WI38 (cell line): ENCODE measurements around the gene PSMA6.
"Not testable (repeated sequence)": the region's sequence is repeated elsewhere in the genome, so short reads cannot be mapped to it uniquely, and the experiment has no call there.

Experiments used
- H3K4me3 ChIP-seq: 2 replicates; pipeline ENCODE4 v1.5.1; 2011; ENCODE audit warnings: low read depth, mild to moderate bottlenecking, control low read depth, low read length
- TF ChIP-seq, protein P1 (sequence below): IDR thresholded peaks from 2 replicates; pipeline ENCODE4 v1.5.1; 2012; ENCODE audit warnings: low read depth, mild to moderate bottlenecking, control low read depth, low read length

The PSMA6 gene

DNA sequence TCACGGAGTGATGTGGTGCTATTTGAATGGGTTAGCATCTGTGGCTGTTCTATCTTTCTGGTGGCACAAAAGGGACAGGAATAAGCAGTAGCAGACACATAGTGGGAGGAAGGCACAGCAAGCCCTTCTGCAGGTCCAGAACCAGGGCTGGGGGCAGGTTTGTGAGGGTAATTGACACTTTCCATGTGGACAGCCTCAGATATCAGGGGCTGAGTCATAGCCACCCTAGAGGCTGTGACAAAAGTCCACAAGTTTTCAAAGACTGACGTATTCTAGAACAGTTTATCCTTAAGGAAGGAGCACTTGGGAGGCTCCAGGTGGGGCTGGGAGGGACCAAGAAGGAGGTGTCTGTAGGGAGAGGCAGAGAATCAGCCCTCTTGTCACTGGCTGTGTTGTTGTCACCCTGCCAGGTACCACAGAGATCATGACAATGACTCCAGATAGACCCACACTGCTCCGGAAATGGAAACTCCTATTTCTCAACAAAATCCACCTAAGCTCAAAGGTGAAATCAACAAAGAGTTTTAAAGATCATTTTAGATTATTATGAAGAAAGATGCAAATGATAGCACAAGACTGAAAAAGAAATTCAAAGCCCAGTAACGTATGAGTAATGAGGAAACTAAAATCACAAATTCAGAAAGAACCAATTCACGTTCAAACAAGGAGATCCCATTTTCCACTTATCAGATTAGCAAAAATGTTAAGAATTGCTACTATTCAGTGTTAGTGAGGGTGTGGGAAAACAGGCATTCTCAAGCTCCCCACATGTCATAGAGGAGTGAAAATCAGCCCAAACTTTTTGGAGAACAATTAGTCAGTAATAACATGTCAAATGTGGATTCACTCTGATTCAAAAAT, 64.0 kb downstream of the PSMA6 start:
- no peak overlapping the region for H3K4me3 ChIP-seq
- TF ChIP-seq, protein P1, sequence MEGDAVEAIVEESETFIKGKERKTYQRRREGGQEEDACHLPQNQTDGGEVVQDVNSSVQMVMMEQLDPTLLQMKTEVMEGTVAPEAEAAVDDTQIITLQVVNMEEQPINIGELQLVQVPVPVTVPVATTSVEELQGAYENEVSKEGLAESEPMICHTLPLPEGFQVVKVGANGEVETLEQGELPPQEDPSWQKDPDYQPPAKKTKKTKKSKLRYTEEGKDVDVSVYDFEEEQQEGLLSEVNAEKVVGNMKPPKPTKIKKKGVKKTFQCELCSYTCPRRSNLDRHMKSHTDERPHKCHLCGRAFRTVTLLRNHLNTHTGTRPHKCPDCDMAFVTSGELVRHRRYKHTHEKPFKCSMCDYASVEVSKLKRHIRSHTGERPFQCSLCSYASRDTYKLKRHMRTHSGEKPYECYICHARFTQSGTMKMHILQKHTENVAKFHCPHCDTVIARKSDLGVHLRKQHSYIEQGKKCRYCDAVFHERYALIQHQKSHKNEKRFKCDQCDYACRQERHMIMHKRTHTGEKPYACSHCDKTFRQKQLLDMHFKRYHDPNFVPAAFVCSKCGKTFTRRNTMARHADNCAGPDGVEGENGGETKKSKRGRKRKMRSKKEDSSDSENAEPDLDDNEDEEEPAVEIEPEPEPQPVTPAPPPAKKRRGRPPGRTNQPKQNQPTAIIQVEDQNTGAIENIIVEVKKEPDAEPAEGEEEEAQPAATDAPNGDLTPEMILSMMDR: no peak

DNA sequence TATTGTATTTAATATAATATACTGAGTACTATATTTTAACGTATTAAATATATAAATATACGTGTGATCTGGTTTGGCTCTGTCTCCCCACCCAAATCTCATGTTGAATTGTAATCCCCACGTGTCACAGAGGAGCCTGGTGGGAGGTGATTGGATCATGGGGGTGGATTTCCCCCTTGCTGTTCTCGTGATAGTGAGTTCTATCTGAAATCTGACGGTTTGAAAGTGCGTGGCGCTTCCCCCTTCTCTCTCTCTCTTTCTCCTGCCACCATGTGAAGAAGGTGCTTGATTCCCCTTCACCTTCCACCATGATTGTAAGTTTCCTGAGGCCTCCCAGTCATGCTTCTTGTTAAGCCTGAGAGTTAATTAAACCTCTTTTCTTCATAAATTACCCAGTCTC, 67.5 kb downstream of the PSMA6 start:
- H3K4me3 ChIP-seq: not testable (repeated sequence)

DNA sequence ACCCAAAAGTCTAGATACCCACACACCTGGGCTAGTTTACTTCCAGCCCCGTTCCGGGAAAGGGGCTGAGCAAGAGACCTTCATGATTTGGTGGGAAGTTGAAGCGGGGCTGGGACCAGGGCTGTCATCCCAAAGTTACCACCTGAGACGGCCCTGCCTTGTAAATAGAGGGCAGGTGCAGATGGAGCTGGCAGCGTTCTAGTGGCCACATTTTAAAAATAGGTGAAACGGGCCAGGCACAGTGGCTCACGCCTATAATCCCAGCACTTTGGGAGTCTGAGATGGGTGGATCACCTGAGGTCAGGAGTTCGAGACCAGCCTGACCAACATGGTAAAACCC, 68.9 kb downstream of the PSMA6 start:
- TF ChIP-seq, protein P1: no peak
- H3K4me3 ChIP-seq: no peak overlapping the region

DNA sequence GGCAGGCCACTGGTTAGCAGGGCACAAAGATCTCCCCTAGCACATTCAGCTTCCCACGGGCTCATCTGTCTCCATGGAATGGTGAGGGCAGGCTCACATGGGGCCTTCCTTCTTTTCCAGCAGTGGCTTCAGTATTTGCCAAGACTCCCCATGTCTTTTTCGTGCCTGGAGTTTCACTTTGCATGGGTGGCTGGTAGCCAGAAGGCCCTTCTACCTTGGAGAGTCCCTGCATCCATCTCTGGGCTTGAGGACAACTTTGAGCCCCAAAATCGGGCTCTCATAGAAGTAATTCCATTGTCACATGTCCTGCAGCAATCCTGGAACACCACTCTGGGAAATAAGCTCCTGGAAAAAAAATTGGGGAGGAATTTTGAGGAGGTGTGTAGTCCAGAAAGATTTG, 70.3 kb downstream of the PSMA6 start:
- TF ChIP-seq, protein P1: no peak
- H3K4me3 ChIP-seq: no peak overlapping the region

DNA sequence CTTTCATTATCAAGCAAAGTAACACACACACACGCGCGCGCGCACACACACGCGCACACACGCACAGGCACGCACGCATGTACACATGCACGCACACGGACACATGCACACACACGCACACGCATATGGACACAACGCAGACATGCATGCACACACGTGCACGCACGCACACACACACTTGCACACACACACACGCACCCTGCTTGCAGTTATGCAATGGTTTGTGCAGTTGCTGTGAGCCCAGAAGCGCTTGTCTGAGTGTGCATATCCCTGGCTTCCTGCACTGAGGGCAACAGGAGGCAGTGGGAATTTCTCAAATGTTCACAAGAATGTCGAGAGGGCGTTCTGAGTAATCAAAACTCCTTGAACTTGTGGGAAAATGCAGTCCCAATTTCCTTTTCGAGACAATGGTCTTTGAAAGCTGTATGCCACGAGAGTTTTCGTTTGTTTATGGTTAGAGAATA, 70.8 kb downstream of the PSMA6 start:
- TF ChIP-seq, protein P1: no peak
- no peak overlapping the region for H3K4me3 ChIP-seq

DNA sequence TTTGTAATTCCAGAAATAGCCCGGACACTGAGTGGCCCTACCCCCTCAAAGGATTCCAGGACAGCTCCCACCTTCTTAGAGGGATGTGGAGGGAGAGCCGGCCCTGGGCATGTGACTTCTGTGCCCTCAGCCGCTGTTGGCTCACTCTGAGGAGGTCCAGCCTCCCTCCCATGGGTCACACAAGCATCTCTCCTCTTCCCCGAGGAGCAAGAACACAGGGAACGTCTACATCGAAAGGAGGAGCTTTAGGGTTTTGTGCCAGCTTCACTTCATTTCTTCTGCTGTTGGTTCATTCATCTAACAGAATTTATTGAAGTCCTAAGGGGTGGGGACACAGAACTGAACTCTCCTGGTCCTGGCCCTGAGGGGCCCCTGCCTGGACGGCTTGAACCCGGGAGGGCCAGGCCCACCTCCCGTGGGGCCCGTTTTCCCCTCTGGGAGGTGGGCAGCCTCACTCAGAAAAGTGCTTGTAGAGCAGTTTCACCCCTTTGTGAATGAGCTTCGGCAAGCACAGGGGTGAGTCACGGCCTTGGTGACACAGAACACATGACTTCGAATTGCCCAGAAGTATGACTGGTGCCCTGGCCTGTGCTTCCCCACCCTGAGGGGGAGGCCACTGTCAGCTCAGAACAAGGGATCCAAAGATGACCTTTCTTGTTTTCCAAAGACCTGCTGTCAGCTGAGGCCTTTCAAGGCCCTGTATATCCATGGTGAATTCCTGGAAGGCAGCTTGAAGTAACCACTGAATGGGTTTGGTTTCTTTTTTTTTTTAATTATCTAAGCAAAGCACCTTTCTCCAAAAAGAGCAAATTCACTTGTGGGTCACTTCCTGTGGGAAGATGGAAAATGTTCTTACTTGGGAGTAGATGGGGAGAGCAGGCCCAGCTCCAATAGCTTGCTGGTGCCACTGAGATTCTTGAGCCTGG, 73.2 kb downstream of the PSMA6 start:
- TF ChIP-seq, protein P1: no peak
- no peak overlapping the region for H3K4me3 ChIP-seq

DNA sequence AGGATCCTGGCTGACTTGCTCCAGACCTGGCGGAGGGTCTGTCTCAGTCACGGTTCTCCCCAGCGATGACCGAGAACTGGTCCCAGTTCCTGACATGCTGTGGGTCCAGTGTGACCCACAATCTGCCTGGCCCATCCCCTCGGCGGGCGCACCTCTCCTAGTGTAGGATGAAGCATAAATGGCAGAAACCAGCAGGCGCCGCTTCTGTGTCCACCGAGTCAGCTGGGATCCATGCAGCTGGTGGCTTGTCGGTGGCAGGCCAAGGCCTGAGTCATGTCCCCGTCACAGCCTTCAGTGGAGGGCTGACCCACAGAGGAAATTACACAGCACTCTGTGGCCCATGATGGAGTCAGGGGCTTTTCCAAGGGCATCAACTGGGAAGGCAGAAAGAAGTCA, 73.9 kb downstream of the PSMA6 start:
- TF ChIP-seq, protein P1: no peak
- H3K4me3 ChIP-seq: no peak overlapping the region
